Inflammatory macrophage treated with lipopolysaccharide for 1 hour (primary cell): Measurements from ENCODE around the gene LTBP4.
"Not testable (repeated sequence)": the region's sequence is repeated elsewhere in the genome, so short reads cannot be mapped to it uniquely, and the experiment has no call there.

Experiments used
- DNase-seq, 2 donors: peaks; one replicate each; pipeline ENCODE4 v3.0.0-alpha.2; 2020 to 2022

LTBP4 gene

GRCh38 chr19:40612831-40613689 is 11.9 kb downstream of the LTBP4 start:
- DNase-seq, result peak; percentile 33 to 76

DNA sequence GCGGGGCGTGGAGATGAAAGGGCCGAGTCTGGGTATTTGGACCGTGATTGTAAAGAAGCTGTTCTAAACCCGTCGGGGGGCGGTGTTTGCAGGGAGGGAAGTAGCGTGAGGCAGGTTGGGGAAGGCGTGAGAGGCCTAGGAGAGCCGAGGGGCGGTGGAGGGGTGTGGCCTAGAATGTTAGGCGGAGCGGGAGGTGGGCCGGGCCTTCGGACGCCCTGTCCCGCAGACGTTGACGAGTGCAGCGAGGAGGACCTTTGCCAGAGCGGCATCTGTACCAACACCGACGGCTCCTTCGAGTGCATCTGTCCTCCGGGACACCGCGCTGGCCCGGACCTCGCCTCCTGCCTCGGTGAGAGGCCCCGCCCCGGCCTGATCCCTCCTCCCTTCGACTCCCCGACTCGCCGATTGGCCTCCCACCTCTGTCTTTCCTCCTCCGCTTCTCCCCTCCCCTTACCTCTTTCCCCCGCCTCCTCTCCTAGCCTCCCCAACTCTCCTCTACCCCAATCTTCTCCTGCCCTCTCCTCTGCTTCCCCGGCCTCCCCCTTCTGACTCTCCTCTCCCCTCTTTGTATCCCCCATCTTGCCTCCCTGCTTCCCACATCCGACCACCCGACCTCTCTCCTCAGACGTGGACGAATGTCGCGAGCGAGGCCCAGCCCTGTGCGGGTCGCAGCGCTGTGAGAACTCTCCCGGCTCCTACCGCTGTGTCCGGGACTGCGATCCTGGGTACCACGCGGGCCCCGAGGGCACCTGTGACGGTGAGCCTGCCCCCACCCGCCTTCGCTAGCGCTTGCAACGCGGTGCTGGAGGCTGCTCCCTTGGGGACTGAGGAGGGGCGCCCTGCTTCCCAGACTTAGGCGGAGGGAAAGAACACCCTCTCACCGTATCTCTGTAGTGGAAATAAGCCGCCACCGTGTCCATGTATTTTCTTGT is 12.8 kb downstream of the LTBP4 start:
- peak; percentile 53 to 57 for DNase-seq

DNA sequence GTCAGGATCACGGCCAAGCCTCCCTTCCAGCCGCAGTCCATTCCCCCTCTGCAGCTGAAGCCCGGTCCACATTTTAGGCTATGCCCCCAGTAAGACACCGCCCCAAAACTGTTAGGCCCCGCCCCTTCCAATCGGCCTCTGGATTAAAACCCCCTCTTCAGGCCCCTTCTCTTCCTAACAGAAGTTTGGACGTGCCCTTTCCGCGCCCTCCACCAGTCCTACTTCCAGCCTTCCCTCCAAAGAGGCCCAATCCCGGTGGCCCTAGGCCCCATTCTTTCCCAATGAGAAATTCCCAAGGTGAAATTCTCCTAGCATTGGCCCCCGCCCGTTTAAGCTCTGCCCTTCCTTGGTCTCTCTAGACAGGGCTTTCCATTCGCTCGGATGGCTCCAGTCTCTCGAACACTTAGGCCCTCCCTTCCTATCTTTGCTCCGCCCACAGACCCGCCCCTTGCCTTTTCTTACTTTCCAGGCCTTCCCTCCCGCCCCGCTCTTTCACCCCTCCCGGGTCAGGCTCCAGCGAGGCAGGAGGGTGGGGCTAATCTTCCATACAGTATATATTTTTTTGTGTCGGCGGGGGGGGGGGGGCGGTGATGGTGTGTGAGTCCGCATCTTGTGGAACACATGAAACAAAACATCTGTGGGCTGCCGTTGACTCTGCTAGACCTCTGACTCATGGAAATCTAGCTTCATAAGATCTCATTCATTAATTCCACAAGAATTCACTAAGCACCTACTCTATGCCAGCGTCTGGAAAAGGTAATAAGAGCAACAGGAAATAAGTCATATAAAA is 13.6 kb downstream of the LTBP4 start:
- peak; percentile 50 to 62 for DNase-seq

DNA sequence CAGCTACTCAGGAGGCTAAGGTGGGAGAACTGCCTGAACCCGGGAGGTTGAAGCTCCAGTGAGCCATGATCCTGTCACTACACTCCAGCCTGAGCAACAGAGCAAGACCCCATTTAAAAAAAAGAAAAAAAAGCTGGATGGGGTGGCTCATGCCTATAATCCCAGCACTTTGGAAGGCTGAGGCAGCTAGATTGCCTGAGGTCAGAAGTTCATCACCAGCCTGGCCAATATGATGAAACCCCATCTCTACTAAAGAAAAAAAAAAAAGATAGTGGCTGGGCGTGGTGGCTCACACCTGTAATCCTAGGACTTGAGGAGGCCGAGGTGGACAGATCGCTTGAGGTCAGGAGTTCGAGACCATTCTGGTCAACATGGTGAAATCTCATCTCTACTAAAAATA is 15.0 kb downstream of the LTBP4 start:
- DNase-seq, result no peak

- no peak for DNase-seq
These were observed 15.8 kb downstream of the LTBP4 start for GRCh38 chr19:40616941-40617340.

- DNase-seq, result no peak
These were observed 16.8 kb downstream of the LTBP4 start for GRCh38 chr19:40617961-40618360.

- DNase-seq, result peak in 1 of 2 donors; percentile 50
These were observed 18.4 kb downstream of the LTBP4 start for GRCh38 chr19:40619333-40620160.

DNA sequence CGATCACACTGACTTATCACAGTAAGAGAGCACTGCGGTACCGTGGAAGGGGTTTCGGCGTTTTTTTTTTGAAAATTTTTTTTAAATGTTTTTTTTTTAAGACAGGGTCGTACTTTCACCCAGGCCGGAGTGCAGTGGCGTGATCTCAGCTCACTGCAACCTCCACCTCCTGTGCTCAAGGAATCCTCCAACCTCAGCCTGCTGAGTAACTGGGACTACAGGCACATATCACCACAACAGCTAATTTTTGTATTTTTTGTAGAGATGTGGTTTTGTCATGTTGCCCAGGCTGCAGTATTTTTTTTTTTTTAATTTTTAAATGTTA is 19.0 kb downstream of the LTBP4 start:
- DNase-seq, result no peak

- DNase-seq, result no peak
These were observed 20.1 kb downstream of the LTBP4 start for GRCh38 chr19:40621283-40621682.

DNA sequence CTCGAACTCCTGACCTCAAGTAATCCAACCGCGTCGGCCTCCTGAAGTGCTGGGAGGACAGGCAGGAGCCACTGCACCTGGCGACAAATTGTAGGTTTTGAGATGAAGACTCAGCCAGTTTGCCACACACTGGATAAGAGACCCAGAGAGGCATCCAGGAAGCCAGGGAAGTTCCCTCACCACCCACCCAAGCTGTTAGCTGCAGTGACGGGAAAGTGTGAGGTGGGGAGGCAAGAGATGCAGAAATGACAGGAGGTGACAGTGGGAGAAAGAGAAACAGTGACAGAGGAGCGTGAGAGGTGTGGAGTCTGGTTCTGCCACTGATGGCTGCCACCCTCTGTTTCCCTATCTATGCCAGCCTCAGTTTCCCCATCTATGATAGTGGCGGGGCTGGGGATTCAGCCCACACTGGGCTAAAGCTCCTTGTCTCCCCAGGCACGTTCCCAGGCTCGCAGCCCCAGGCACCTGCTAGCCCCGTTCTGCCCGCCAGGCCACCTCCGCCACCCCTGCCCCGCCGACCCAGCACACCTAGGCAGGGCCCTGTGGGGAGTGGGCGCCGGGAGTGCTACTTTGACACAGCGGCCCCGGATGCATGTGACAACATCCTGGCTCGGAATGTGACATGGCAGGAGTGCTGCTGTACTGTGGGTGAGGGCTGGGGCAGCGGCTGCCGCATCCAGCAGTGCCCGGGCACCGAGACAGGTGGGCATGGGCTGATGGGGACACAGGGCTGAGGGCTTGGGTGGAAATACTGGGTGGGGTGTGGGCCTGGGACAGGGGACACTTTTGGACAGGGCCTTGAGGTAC is 21.0 kb downstream of the LTBP4 start:
- DNase-seq, result no peak

DNA sequence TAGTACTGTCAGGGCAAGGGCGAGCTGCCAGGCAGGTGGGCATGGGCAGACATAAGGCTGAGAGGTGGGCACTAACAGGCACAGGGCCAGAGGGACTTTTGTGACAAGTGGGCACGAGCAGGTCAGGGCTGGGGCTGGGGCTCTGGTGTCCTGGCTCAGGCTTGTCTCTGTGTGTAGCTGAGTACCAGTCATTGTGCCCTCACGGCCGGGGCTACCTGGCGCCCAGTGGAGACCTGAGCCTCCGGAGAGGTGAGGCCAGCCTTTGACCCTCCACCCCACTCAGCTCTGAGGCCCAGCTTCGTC is 21.6 kb downstream of the LTBP4 start:
- DNase-seq, result no peak

GRCh38 chr19:40623403-40624251 is 22.5 kb downstream of the LTBP4 start:
- DNase-seq, result no peak

- not testable (repeated sequence) for DNase-seq
These were observed 23.4 kb downstream of the LTBP4 start for GRCh38 chr19:40624369-40625153.

DNA sequence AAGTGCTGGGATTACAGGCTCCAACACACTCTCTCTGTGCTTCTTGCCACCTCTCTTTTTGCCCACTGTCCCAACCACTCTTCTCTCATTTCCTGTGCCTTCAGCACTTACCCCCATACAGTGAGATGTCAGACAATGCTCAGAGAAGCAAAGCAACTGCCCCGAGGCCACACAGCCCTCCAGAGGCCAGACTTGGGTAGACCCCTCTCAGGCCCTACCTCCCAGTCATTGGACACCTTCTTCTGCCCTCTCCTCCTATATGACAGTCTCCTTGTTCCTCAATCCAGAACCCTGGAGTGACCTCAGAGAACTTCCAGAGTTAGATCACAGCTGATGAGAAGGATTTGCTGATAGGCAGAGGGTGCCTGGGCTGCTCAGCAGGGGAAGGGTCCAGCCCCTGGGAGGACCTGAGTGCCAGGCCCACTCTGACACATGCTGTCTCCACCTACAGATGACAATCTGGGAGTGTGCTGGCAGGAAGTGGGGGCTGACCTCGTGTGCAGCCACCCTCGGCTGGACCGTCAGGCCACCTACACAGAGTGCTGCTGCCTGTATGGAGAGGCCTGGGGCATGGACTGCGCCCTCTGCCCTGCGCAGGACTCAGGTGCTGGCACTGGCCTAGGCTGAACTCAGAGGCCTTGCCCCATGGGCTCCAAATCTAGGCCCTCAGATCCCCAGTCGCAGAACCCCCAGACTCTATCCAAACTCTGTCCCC is 24.4 kb downstream of the LTBP4 start:
- DNase-seq, result peak; percentile 30 to 60

- DNase-seq, result no peak
These were observed 25.7 kb downstream of the LTBP4 start for GRCh38 chr19:40626918-40627317.

DNA sequence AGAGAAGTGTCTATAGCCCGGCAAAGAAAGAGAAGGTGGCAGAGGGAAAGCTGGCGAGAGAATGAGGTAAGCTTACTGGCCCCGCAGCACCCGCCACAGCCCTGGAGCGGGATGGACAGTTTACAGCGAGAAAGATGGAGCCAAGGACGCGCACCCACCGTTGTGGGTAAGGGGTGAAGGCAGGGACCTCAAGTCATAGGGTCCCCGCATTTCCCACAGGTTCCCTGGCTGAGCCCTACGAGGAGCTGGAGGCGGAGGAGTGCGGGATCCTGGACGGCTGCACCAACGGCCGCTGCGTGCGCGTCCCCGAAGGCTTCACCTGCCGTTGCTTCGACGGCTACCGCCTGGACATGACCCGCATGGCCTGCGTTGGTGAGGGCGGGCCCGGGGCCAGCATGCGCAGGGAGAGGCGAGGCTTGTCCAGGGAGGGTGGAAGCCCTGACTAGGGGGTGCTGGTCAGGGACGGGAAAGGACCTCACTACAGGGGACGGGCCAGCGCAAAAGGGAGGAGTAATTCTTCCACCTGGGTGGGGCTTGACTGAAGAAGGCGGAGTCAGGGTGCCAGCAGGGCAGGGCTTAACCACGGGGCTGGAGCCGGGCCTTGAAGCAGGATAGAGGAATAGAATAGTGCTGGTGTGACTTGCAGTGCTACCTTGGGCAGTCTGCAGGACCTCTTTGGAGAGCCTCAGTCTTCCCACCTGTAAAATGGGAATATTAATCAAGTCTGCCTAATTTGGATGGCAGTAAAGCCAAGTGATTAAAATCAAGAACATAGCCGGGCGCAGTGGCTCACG is 26.5 kb downstream of the LTBP4 start:
- DNase-seq, result no peak

DNA sequence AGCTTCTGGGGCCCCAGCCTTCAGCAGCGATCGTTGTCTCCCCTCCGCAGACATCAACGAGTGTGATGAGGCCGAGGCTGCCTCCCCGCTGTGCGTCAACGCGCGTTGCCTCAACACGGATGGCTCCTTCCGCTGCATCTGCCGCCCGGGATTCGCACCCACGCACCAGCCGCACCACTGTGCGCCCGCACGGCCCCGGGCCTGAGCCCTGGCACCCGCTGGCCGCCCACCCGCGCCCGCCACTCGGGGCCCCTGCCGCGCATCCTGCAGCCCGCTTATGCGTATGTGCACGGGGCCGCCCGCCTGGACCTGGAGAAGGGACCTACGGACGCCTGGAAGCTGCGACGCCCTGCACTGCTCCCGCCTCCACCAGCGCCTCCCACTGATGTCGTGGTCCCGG is 28.2 kb downstream of the LTBP4 start:
- no peak for DNase-seq

DNA sequence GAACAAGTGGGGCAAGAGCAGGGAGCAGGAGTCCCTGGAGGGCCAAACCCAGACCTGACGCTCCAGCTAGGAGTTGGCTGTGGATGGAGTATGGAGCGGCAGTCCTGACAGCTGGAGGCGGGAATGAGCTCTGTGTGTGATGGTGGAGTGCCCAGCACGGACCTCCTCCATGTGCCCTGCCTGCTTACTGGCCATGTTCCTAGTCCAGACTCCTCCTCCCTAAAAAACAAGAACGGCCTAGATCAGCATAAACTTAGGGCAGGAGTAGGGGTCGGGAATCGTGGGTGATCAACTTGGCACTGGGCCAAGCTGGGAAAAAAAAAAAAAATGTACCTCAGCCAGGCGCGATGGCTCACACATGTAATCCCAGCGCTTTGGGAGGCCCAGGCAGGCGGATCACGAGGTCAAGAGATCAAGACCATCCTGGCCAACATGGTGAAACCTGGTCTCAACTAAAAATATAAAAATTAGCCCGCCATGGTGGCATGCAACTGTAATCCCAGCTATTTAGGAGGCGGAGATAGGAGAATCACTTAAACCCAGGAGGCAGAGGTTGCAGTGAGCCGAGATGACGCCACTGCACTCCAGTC is 29.5 kb downstream of the LTBP4 start:
- DNase-seq, result no peak
